NCI-H2029 (cell line): ENCODE data around the gene KLF5.

ENCODE experiments used
- DNase-seq: peaks from one replicate; lab custom pipeline; 2025; lab: John Stamatoyannopoulos, UW

Gene KLF5

DNA sequence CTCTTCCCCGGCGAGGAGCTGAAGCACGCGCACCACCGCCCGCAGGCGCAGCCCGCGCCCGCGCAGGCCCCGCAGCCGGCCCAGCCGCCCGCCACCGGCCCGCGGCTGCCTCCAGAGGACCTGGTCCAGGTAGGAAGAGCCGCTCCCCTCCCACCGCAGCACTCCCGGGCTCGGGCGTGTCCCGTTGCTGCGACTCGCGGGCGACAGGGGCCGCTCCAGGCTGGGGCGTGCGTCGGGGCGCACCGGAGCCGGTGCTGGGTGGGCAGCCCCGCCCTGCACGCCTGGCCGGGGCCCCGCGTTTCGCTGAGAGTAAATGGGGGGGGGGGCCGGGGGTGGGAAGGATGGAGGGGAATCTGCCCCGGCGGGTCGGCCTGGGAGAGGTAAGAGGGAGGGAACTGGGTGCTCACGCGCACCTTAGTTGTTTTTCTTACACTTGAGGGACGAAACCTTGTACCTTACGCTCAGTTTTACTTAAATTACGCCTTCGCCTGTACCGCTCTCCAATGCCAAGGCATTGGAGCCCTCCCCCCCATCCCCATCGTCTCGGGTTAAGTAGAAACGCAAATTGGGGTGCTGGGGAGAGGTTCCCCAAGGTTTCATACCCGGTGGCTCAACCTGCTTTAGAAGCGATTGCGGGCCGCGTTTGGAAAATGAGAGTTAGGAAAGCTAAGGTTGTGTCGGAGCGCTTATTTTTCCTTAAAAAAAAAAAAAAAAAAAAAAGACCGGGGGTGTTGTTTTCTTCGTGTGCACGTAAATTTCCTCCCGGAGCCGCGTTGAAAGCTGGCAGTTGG lies 850 bp downstream of the KLF5 start:
- peak; percentile 8 for DNase-seq

DNA sequence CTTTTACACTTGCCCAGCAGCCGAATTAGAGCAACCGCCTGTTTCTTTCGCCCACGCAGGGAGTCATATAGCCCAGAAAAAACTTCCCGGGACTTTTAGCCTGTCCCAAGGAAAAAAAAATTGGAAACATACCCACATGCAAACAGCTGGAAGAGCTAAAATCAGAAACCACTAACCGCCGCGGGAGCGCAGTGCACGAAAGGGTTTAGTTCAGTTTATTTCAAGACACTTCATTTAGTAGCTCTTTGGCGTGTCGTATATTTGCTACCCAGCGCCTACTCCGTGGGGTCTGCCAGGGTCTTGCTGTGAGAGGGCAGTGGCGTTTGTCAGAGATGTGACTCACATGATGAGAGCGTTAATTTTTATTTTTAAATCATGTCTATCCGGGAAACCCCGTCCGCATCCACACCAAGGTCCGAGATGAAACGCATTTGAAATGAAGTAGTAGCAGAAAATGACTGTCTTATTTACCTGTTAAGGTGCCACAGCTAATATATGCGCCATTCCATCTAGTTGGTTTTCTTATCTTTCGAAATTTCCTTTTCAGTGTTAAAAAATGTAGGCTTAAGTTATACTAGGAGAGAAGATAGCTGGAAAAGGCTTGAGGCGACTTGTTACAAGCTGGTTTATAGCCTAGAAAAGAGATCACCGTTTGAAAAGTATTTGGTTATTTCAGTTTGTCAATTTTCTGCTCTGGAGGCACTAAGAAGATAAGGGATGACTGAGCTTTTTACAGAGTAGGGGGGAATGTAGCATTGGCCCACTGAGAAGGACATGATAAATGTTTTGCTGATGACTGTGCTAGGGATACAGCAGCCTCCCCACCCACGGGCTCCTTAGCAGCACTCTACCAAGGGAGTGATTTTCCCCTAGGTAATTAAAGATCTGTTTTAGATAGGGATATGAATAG lies 1.7 kb downstream of the KLF5 start:
- DNase-seq, result no peak

DNA sequence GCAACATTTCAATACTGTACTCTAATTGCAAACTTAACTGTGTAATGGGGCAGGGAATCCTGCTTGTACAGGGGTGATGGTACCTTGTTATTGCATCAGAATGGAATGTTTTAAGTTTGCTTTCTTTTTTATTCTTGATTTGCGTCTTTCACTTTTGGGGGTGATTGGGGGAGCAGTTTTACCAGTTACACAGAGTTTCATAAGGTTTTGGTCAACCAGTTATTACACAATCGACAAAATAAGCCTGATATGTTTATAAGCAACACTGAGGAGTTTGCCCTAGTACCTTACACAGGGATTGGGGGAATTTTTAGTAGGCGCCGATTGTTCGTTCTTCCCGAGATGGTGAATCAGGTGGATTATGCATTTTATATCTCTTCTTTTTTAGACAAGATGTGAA lies 2.7 kb downstream of the KLF5 start:
- no peak for DNase-seq

DNA sequence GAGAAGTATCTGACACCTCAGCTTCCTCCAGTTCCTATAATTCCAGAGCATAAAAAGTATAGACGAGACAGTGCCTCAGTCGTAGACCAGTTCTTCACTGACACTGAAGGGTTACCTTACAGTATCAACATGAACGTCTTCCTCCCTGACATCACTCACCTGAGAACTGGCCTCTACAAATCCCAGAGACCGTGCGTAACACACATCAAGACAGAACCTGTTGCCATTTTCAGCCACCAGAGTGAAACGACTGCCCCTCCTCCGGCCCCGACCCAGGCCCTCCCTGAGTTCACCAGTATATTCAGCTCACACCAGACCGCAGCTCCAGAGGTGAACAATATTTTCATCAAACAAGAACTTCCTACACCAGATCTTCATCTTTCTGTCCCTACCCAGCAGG lies 3.1 kb downstream of the KLF5 start:
- no peak for DNase-seq

DNA sequence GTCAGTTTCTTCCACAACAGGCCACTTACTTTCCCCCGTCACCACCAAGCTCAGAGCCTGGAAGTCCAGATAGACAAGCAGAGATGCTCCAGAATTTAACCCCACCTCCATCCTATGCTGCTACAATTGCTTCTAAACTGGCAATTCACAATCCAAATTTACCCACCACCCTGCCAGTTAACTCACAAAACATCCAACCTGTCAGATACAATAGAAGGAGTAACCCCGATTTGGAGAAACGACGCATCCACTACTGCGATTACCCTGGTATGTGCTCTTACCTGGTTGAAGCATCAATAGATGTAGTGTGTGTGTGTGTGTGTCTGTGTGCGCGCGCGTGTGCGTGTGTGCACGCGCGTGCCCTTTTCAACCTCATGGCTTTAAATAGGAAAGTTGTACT lies 3.7 kb downstream of the KLF5 start:
- DNase-seq, result no peak

- DNase-seq, result no peak
These were observed 4.4 kb downstream of the KLF5 start for GRCh38 chr13:73063166-73063565.

- no peak for DNase-seq
These were observed 6.2 kb downstream of the KLF5 start for GRCh38 chr13:73065036-73065435.

- peak; percentile 29 for DNase-seq
These were observed 7.0 kb downstream of the KLF5 start for GRCh38 chr13:73065665-73066340.

DNA sequence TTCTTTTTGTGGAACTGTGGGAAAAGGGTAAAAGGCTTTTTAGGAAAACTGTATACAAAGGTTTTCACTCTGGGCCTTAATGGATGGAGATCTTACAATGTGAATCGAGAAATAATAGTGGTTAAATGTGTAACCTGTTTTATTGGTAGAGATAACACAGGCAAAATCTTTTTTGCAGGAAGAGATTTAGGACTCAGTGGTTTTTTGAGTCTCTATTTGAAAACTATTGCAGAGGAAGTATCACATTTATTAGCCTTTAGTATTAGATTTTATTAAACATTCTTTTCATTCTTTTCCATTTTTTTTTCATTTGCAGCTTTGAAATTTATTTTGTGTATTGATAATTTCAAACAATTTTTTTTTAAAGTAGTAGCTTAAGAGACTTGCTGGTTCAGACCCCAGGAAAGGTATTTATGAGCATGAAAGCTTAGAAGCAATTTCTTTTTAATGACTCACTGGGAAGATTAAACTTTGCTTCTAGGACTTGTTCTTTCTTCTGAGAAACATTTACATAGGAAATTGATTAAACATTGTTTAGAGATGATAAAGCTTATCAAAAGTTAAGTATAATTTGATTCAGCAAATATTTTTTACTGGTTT lies 10.5 kb downstream of the KLF5 start:
- no peak for DNase-seq

DNA sequence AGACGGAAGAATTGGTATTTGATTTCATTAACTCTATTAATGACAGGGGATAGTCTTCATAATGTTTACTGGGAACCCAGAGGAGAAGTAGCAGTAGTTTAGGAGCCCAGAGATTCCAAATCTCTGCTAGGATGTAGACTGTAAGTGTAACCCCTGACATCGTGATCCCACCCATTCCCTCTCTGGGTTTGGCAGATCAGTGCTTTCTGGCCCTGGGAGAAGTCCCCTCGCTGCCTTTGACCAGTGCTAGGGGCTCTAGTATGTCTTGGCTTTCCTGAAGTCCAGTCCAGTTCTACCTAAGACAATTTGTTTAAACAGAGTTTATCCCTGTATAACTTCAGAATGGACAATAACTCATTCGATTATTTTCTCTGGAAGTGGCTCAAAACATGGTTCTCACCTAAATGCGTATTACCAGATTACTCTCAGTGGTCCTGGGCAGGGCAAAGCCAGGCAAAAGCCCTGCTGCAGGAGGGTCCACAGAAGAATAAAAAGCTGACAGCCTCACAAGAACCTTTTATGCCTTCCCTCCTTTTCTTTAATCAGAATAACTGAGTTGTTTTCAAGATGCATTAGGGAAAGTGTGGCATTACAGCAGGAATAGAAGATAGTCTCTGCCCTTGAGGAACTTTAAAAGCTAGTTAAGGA lies 11.8 kb downstream of the KLF5 start:
- no peak for DNase-seq

- DNase-seq, result no peak
These were observed 13.6 kb downstream of the KLF5 start for GRCh38 chr13:73072239-73072900.

DNA sequence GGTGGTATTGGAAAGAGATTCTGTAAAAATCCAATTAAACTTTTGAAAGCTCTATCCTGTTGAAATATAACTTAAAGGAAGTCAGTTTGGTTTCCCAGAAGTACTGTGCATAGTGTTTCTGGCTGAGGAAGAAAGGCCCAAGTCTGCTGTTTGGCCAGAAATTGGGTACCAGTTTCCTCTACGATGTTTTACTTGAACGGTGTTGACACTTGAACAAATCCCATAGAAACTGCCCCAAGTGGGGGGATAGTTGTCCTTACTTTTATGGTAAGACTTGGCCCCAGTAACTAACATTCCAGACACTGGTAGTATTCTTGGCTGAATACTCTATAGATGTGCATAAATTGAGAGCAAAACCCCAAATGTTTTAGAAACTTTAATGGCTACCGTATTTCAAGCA lies 14.2 kb downstream of the KLF5 start:
- no peak for DNase-seq

DNA sequence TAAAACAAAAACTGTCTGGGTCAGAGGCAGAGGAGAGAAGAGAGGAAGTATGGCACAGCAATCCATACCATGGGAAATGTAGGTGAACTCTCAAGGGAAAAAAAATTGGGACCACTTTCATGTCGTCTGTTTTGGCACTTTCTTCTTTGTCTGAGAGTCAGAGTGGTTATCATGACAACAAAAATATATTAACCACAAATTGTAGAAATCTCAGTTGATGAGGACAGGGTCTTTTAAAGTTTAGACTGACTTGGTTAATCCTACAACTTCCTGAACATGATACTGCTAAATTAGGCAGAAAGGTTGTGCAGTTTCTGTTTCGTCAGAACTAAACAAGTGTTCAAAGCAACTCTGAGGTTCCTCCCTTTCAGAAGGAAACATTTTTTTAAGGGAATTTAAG lies 15.2 kb downstream of the KLF5 start:
- DNase-seq, result no peak

GRCh38 chr13:73074926-73075325 lies 16.1 kb downstream of the KLF5 start:
- DNase-seq, result no peak

DNA sequence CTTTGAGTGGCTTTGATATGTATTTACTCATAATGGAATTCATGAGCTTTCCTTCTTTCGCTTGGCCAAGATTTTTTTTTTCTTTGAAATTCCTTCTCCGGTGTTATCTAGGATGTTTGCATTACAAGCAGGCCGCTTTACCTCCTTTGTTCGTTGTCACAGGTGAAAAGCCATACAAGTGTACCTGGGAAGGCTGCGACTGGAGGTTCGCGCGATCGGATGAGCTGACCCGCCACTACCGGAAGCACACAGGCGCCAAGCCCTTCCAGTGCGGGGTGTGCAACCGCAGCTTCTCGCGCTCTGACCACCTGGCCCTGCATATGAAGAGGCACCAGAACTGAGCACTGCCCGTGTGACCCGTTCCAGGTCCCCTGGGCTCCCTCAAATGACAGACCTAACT lies 16.7 kb downstream of the KLF5 start:
- no peak for DNase-seq

- DNase-seq, result no peak
These were observed 17.1 kb downstream of the KLF5 start for GRCh38 chr13:73075954-73076353.

DNA sequence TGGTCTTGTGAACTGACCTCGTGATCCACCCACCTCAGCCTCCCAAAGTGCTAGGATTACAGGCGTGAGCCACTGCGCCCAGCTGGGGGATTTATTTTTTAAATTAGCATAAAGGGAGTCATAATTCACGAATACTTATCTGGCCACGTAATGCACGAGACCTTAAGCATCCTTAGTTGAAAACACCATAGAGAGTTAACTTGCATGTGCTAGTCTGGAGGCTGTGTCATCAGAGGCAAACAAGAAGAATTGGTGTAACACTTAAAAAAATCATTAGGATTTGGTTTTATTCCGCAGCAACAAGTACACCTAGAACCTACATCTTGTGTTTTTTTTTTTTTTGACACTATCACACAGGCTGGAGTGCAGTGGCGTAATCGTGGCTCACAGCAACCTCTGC lies 19.1 kb downstream of the KLF5 start:
- DNase-seq, result no peak

DNA sequence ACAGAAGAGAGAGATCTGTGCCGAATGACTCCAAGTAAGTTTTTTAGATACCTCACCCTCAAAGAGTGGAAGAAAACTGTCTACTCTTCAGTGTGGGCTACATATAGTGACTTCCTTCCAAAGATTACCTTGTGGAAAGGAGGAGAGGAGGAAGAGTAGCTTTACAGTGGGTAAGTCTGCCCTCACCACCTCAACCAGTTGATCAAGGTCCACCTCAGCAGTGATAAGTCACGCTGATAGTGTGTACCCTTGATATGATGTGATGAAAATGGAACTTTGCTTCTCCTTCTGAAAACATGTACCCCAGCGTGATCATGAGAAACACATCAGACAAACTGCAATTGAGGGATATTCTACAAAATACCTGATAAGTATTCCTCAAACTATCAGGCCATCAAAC lies 20.6 kb downstream of the KLF5 start:
- DNase-seq, result no peak

DNA sequence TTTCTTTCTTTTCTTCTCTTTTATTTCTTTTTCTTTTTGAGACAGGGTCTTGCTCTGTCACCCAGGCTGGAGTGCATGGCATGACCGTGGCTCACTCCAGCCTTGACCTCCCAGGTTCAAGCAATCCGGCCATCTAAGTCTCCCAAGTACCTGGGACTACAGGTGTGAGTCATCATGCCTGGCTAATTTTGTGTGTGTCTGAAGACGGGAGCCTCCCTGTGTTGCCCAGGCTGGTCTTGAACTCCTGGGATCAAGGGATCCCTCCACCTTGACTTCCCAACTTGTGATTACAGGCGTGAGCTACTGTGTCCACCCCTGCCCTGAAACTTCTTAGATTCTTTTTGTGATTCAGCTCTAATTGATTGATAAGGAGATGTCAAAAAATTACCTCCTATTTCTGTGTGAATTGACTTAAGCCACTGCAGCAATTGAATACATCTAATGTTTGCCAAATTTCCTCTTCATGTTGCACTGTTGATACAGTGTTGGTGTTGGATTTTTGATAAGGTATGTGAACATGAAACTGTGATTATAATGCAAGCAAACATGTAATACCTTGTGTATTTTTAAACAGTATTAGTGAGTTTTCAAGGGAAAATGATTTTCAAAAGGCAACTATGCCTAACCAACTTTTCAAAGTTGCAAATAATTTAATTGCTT lies 22.6 kb downstream of the KLF5 start:
- no peak for DNase-seq

- DNase-seq, result no peak
These were observed 23.7 kb downstream of the KLF5 start for GRCh38 chr13:73082471-73082870.

- no peak for DNase-seq
These were observed 24.1 kb downstream of the KLF5 start for GRCh38 chr13:73082895-73083294.
